ENCODE measurements around the gene NACC1.

NACC1 gene

DNA sequence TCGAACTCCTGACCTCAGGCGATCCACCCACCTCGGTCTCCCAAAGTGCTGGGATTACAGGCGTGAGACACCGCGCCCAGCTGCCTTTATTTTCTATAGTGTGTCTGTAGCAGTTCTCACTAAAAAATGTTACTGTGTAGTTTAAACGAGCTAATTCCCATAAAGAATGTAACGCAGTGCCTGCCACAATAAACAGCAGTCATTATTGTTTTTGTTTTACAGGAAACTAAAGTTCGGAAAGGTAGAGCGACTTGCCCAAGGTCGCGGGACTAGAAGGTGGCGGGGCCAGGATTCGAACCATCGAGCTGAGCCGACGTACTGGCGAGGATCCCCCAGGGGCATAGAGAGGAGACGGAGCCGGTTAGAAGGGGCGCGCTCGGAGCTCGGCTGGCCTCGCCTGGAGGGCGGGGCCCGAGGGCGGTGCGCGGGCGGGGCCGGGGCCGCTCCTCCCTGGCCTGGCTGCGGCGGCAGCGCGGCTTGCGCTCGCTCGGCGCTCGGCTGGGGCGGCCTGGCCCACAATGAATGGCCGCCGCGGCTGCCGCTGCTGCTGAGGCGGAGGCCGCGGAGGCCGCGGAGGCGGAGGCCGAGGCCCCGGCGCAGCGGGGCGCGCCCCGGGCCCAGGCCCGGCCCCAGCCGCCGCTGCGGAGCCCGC, at the start of gene NACC1:
Gene NACC1 (plus strand): TSS at position 493 of the 652 bp plus-strand sequence. CDS start 16,944 bp downstream, outside the sequence.
- FAIRE-seq, result no peak

- FAIRE-seq, result no peak
Observed at GRCh38 chr19:13069415-13070359, 48.4 kb upstream of the NACC1 start.

GRCh38 chr19:13070425-13071140, 47.5 kb upstream of the NACC1 start:
- no peak for FAIRE-seq

GRCh38 chr19:13071444-13072187, 46.4 kb upstream of the NACC1 start:
- no peak for FAIRE-seq

DNA sequence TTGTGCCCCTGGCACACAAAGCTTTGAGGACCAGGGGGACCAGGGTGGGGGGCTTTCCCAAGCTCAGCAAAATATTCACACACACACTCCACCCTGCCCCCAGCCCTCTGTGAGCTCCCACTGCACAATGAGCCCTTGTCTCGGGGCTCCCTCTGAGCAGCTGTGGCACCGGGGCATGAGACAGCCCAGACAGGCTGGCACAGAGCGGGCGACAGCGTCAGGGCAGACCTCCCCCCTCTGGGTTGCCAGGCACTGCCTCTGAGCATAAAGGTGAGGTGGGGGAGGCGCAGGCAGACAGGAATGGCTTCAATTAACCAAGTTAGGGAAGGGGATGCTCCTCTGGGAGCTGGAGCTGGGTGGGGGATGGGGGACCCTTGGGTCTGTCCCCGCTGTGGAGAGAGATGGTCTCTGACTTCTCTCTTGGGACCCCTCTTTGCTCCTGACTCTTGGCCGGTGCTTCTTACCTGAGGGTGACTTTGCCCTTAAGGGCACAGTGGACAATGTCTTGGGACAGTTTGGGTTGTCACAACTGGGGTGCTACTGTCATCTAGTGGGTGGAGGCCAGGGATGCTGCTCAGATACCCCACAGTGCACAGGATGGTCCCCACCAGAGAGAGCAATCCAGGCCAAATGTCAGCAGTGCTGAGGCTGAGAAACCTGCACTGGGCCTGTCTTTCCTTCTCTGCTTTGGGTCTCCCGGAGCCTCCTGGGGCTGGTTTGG, 45.7 kb upstream of the NACC1 start:
- FAIRE-seq, result no peak

- FAIRE-seq, result no peak
Observed at GRCh38 chr19:13073263-13073662, 44.8 kb upstream of the NACC1 start.

DNA sequence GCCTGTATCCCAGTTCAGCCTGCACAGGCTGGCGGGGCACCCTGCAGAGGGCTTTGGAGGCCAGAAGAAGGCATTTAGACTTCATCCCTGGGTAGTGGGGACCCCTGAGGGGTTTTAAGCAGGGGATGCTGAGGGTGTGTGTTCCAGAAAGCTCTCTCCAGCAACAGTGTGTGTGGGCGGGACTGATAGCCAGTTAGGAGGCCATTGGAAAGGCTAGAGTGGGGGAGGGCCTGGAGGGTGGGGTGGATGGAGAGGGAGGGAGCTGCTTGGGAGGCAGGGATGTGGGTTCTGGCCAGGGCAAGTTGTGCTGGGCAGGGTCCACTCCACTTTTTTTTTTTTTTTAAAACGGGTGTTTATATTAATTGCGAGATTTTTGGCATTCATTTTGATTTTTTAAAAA, 43.7 kb upstream of the NACC1 start:
- no peak for FAIRE-seq

DNA sequence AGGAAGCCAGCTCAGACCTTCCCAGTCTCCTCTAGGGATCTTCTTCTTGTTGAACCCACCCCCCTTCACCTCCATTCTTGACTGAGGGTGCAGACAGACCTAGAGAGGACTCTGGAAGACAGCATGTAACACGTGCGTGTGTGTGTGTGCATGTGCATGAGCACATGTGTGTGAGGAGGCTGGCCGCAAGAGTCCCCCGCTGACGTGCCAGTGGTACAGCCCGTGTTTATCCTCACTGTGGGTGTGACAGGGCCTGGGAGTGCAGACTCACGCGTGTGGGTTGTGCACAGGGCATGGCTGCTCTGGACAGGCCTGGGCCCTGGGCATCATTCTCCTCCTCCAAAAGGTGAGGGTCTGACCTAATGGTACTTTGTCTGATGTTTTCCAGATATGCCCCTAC, 41.7 kb upstream of the NACC1 start:
- no peak for FAIRE-seq

DNA sequence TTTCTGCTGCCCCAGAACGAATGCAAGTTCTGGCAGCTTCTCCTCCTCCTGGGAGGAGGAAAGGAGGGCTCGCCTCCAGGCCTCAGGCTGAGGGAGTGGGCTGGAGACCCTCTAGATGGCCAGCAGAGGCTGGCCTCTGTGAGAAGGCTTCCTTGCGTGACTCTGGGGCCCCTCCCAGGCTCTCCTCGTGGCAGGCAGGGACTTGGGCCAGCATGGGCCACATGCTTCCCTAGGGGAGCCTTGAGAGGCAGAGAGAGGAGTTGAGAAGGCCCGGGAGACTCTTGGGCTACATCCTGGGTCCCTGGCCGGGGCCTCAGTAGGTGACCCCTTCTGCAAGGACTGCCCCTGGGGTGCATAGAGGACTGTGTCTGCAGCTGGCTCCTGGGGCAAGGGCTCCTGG, 41.3 kb upstream of the NACC1 start:
- no peak for FAIRE-seq

DNA sequence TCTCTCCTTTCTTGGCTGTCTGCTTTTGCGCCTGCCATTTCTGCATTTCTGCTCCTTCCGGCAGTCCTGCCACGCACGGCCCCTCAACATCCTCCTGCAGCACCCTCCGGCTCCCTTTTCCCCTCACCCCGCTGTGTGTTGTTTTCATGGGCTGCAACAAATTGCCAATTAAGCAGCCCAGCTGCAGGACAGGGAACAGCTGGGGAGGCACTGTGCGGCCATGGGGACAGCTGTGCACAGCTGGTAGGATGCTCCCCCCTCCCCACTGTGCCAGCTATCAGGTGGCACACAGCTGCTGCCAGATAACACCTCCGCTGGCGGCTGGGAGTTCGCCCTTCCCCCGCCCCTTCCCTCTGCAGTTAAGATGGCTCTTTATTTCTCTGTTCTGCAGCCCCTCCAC, 40.8 kb upstream of the NACC1 start:
- no peak for FAIRE-seq

GRCh38 chr19:13078381-13078780, 39.7 kb upstream of the NACC1 start:
- no peak for FAIRE-seq

DNA sequence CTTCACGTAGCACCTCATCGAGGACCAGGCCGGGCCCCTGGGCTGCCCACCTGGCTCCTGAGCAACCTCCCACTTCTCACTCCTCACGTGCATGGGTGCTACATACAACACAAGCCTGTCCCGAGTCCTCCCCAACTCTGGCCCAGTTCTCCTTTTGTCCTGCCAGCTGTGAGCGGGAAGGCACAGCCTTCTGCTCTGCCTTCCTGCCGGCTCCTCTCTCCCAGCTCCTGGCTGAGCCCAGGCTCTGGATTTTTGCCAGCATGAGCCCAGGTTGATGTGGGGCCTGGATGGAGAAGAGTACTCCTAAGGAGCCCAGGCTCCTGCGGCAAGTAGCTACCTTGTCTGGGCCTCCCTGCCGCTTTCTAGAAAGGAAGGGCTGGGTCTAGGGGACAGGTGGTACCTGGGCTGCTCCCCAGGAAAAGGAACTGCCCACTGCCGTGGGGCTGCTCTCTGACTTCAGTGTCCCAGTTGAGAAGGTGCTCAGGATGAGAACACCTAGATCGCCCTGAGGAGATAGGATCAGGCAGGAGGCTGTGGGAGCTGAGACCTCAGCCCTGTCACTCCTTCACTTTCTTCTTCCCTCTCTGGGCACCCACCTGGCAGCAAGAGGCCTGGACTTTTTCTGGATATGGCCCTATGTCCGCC, 39.0 kb upstream of the NACC1 start:
- no peak for FAIRE-seq

GRCh38 chr19:13079542-13079986, 38.5 kb upstream of the NACC1 start:
- FAIRE-seq, result no peak

DNA sequence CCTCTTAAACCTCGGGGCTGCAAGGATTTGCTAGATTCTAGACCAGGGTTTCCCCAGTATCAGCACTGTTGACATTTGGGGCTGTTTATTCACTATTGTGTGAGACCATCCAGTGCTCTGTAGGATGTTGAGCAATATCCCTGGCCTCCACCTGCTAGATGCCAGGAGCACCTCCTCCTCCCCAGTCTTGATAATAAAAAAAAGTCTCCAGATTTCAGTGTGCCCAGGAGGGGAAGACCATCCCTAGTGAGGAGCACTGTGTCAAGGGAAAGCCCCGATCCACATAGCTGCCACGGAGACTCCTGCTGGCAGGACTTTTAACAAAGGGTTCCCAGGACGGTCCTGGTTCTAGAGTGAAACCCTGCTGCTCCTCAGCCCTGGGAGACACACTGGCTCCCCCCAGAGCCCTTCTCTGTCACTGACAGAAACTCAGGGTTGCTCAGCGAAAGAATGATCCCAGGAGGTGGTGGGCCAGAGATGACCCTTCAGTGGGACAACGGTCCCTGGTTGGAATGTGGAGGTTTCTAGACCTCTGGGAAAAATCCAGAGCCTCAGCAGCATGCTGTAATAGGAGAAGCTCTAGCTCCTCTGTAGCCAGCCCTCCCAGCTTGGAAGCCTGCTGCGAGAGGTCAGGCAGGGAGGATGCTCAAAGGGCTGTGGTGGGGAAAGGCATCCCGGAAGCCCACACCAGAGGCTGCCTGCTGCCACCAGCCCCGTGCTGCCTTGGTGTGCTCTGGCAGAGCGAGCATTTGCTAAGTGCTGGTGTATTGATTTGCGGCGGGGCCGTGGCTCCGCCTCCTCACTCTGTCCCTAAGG, 35.7 kb upstream of the NACC1 start:
- no peak for FAIRE-seq

GRCh38 chr19:13083008-13083404, 35.1 kb upstream of the NACC1 start:
- no peak for FAIRE-seq

GRCh38 chr19:13083627-13084026, 34.4 kb upstream of the NACC1 start:
- no peak for FAIRE-seq

- no peak for FAIRE-seq
Observed at GRCh38 chr19:13085666-13086065, 32.4 kb upstream of the NACC1 start.

DNA sequence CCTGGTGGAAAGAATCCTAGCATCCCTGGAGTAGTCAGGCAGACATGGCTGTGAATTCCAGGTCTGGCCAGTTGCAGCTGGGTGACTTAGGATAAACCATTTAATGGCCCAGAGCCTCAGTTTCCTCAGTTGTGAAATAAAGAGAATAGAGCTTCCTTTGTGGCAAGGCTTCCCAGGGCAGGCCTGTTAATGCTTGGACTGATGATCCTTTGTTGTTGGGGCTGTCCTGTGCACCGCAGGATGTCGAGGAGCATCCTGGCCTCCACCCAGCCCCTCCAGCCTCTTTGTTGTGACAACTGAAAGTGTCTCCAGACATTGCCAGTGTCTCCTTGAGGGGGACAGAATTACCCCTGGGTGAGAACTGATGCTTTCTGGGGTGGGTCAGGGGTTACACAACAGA, 31.7 kb upstream of the NACC1 start:
- no peak for FAIRE-seq

DNA sequence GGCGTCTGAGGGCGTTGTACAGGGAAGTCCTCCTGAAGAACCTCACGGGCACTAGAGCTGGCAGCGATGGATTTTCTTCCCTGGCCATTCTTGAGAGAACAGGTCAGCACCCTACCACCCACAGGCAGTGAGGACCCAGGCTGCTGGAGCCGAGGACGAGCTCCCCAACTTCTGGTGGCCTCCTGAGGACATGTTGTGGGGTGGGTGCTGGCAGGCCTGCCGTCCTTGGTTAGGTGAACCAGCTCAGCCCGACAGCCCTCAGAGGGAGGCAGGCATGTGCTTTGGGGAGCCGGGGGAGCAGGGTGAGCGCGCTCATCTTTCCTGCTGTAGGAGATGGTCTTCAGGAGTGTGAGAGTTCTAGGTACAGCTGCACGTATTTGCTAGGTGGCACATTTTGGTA, 30.8 kb upstream of the NACC1 start:
- FAIRE-seq, result no peak

GRCh38 chr19:13087795-13088537, 30.1 kb upstream of the NACC1 start:
- no peak for FAIRE-seq
